GM21737 (cell line): ENCODE measurements around the gene WNT1.

Experiments used
- ATAC-seq: cut with Tn5 transposase; IDR thresholded peaks from one replicate; pipeline ENCODE4 v1.9.1; 2021; ENCODE audit warnings: mild to moderate bottlenecking, moderate library complexity; ENCODE audit not compliant: unreplicated experiment

Gene WNT1

GRCh38 chr12:48979602-48980388 lies 1.7 kb downstream of the WNT1 start:
- no peak for ATAC-seq

- ATAC-seq = no peak
Observed at GRCh38 chr12:48980389-48980952, 2.3 kb downstream of the WNT1 start.

- ATAC-seq = no peak
Observed at GRCh38 chr12:48980953-48981756, 3.0 kb downstream of the WNT1 start.

- no peak for ATAC-seq
Observed at GRCh38 chr12:48981757-48982157, 3.6 kb downstream of the WNT1 start.

- ATAC-seq = no peak
Observed at GRCh38 chr12:48982397-48983080, 4.4 kb downstream of the WNT1 start.

- ATAC-seq = no peak
Observed at GRCh38 chr12:48985475-48985897, 7.4 kb downstream of the WNT1 start.

- no peak for ATAC-seq
Observed at GRCh38 chr12:48985901-48986300, 7.8 kb downstream of the WNT1 start.

GRCh38 chr12:48986720-48987291 lies 8.7 kb downstream of the WNT1 start:
- ATAC-seq = no peak

- no peak for ATAC-seq
Observed at GRCh38 chr12:48988030-48988649, 10.0 kb downstream of the WNT1 start.

- ATAC-seq = no peak
Observed at GRCh38 chr12:48990552-48990951, 12.4 kb downstream of the WNT1 start.

GRCh38 chr12:48991247-48992050 lies 13.3 kb downstream of the WNT1 start:
- ATAC-seq = no peak

GRCh38 chr12:48993787-48994186 lies 15.7 kb downstream of the WNT1 start:
- ATAC-seq = no peak

GRCh38 chr12:48994224-48995085 lies 16.3 kb downstream of the WNT1 start:
- no peak for ATAC-seq

- ATAC-seq = no peak
Observed at GRCh38 chr12:48995086-48995879, 17.2 kb downstream of the WNT1 start.

- no peak for ATAC-seq
Observed at GRCh38 chr12:48996794-48997718, 18.9 kb downstream of the WNT1 start.

GRCh38 chr12:48997719-48998496 lies 19.8 kb downstream of the WNT1 start:
- peak; percentile 48 for ATAC-seq
